Loucy (cell line): Measurements from ENCODE around the gene CEP41.

Source experiments
- H2AFZ ChIP-seq: fragments of 200-600 bp; sonication (generic); 2 replicates; pipeline ENCODE4 v1.6.0; 2016; ENCODE audit warnings: antibody characterized with exemption, mild to moderate bottlenecking, low read length, moderate library complexity
- H3F3A ChIP-seq: fragments of 200-600 bp; 2 replicates; pipeline ENCODE4 v1.6.0; 2016; ENCODE audit warnings: antibody characterized with exemption, low read depth, mild to moderate bottlenecking
- H3K27me3 ChIP-seq: fragments of 200-600 bp; sonication (generic); 2 replicates; pipeline ENCODE4 v1.6.1; 2014; ENCODE audit warnings: low read length, mild to moderate bottlenecking; ENCODE audit not compliant: insufficient read depth, poor library complexity, severe bottlenecking
- H3K36me3 ChIP-seq: fragments of 200-600 bp; sonication (generic); 2 replicates; pipeline ENCODE4 v1.6.1; 2016; ENCODE audit warnings: low read length; ENCODE audit not compliant: insufficient read depth
- H3K4me1 ChIP-seq: fragments of 200-600 bp; sonication (generic); 2 replicates; pipeline ENCODE4 v1.5.1; 2014; ENCODE audit warnings: low read length, mild to moderate bottlenecking; ENCODE audit not compliant: insufficient read depth, poor library complexity, severe bottlenecking
- H3K4me2 ChIP-seq: fragments of 200-600 bp; sonication (generic); 2 replicates; pipeline ENCODE4 v1.6.0; 2014; ENCODE audit warnings: antibody characterized with exemption, low read length, low read depth, mild to moderate bottlenecking; ENCODE audit not compliant: poor library complexity, severe bottlenecking
- H3K4me3 ChIP-seq: fragments of 200-600 bp; sonication (generic); 2 replicates; pipeline ENCODE4 v1.5.1; 2014; ENCODE audit warnings: low read length, mild to moderate bottlenecking, mixed read lengths; ENCODE audit not compliant: poor library complexity, severe bottlenecking
- H3K79me2 ChIP-seq: fragments of 200-600 bp; sonication (generic); 2 replicates; pipeline ENCODE4 v1.6.1; 2014; ENCODE audit warnings: low read length; ENCODE audit not compliant: insufficient read depth
- H3K9ac ChIP-seq: fragments of 200-600 bp; sonication (generic); 2 replicates; pipeline ENCODE4 v1.6.0; 2014; ENCODE audit warnings: mild to moderate bottlenecking, low read depth, low read length, moderate library complexity; ENCODE audit not compliant: poor library complexity, severe bottlenecking
- H3K9me2 ChIP-seq: fragments of 200-600 bp; sonication (generic); replicated peaks from 2 replicates; pipeline ENCODE4 v1.6.1; 2016; ENCODE audit warnings: low read depth, low read length, mixed read lengths
- H3K9me3 ChIP-seq: fragments of 200-600 bp; sonication (generic); 2 replicates; pipeline ENCODE4 v1.6.1; 2014; ENCODE audit warnings: mild to moderate bottlenecking, antibody characterized with exemption, low read length, low read depth; ENCODE audit not compliant: insufficient read depth
- H4K20me1 ChIP-seq: fragments of 200-600 bp; sonication (generic); 2 replicates; pipeline ENCODE4 v1.6.0; 2014; ENCODE audit warnings: antibody characterized with exemption, low read length, mild to moderate bottlenecking; ENCODE audit not compliant: insufficient read depth, poor library complexity, severe bottlenecking
- CTCF ChIP-seq: fragments of 200-600 bp; sonication (generic); conservative IDR thresholded peaks from 2 replicates; pipeline ENCODE4 v1.5.1; 2014; ENCODE audit warnings: mild to moderate bottlenecking, antibody characterized with exemption, low read length
- EZH2phosphoT487 ChIP-seq: fragments of 200-600 bp; IDR thresholded peaks from 2 replicates; pipeline ENCODE4 v1.6.1; 2018; ENCODE audit warnings: antibody characterized with exemption, mild to moderate bottlenecking, moderate library complexity, borderline replicate concordance

The CEP41 gene

DNA sequence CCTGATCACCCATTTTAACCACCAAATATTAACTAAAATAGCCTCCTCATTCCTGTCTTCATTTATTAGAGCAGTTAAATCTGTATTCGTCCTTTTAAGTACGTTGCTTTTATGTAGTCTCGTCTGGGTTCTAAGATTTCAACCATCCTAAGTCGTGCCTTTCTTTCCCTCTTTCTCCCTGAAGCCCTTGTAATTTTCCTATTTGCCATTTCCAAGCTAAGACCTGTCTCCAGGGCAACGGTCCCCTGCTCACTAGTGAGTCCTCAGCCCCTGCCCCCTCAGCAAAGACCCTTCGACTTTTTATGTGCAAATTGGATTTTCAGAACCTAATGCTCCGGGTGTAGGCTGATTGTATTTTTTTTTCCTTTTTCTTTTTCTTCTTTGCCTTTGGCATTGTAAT lies 35.0 kb upstream of the CEP41 start:
- Histone ChIP-seq H3K9ac (no peak overlapping the region), H3K4me2 (no peak overlapping the region), H3K9me3 (no peaks in the 10 kb centered on the region; the same call in 1 of the 2 replicates), H3K4me1 (peaks cover 15% of the 10 kb centered on the region), H3K4me3 (no peak overlapping the region), H3K36me3 (no peaks in the 10 kb centered on the region), H3K79me2 (no peaks in the 10 kb centered on the region), H3F3A (no peaks in the 10 kb centered on the region), H3K9me2 (no peaks in the 10 kb centered on the region), H4K20me1 (no peaks in the 10 kb centered on the region), H2AFZ (no peak overlapping the region), H3K27me3 (no peaks in the 10 kb centered on the region)
- no peak for TF ChIP-seq EZH2phosphoT487
- TF ChIP-seq CTCF: no peak

GRCh38 chr7:130473876-130474275 lies 33.1 kb upstream of the CEP41 start:
- no peaks in the 10 kb centered on the region for H3F3A ChIP-seq
- peaks cover 15% of the 10 kb centered on the region for H3K4me1 ChIP-seq
- H2AFZ ChIP-seq: peak overlapping the region; percentile 82; the same call in 1 of the 2 replicates
- peak overlapping the region; percentile 10 for H3K4me2 ChIP-seq
- no peak overlapping the region for H3K9ac ChIP-seq
- no peak for TF ChIP-seq EZH2phosphoT487
- no peak for TF ChIP-seq CTCF
- H3K36me3 ChIP-seq: no peaks in the 10 kb centered on the region
- no peaks in the 10 kb centered on the region; the same call in 1 of the 2 replicates for H3K9me3 ChIP-seq
- H3K27me3 ChIP-seq: no peaks in the 10 kb centered on the region
- no peaks in the 10 kb centered on the region for H3K9me2 ChIP-seq
- H4K20me1 ChIP-seq: no peaks in the 10 kb centered on the region
- no peaks in the 10 kb centered on the region for H3K79me2 ChIP-seq
- no peak overlapping the region for H3K4me3 ChIP-seq

- H3F3A ChIP-seq: no peaks in the 10 kb centered on the region
- H2AFZ ChIP-seq: peak overlapping the region; percentile 82
- no peaks in the 10 kb centered on the region for H3K9me2 ChIP-seq
- no peak overlapping the region for H3K9ac ChIP-seq
- peaks cover 15% of the 10 kb centered on the region for H3K4me1 ChIP-seq
- no peaks in the 10 kb centered on the region for H4K20me1 ChIP-seq
- H3K4me3 ChIP-seq: no peak overlapping the region
- H3K36me3 ChIP-seq: no peaks in the 10 kb centered on the region
- TF ChIP-seq EZH2phosphoT487: no peak
- TF ChIP-seq CTCF: no peak
- H3K4me2 ChIP-seq: peak overlapping the region; percentile 10
- H3K9me3 ChIP-seq: no peaks in the 10 kb centered on the region; the same call in 1 of the 2 replicates
- H3K27me3 ChIP-seq: no peaks in the 10 kb centered on the region
- H3K79me2 ChIP-seq: no peaks in the 10 kb centered on the region
Observed at GRCh38 chr7:130473289-130473688, 32.5 kb upstream of the CEP41 start.
